Left lung (tissue), 10 donors: ENCODE results near the gene ROMO1. TPM values are rescaled to one million over a fixed set of nuclear protein-coding genes. Genes with fewer than 3 reads are reported as not detected.

Source experiments
- ATAC-seq: fragments of 200-7000 bp; cut with Tn5 transposase; one replicate; pipeline ENCODE4 v1.9.1; 2020; ENCODE audit warnings: moderate library complexity
- DNase-seq, 4 donors: peaks; one replicate each; pipeline ENCODE4 v3.0.0-alpha.2; 2013 to 2020
- H3K27ac ChIP-seq, 2 donors: fragments of 200-600 bp; sonication (generic) in 1 of 2; one replicate each; pipeline versions ENCODE4 v1.5.0 to v1.8.0; 2020 to 2021
- H3K27me3 ChIP-seq, 2 donors: fragments of 200-600 bp; sonication (generic) in 1 of 2; one replicate each; pipeline versions ENCODE4 v1.5.0 to v1.8.0; 2020 to 2021
- H3K36me3 ChIP-seq, 2 donors: fragments of 200-600 bp; sonication (generic) in 1 of 2; one replicate each; pipeline versions ENCODE4 v1.5.0 to v1.8.0; 2020 to 2021
- H3K4me1 ChIP-seq, 2 donors: fragments of 200-600 bp; one replicate each; pipeline ENCODE4 v1.8.0; 2021
- H3K4me3 ChIP-seq, 2 donors: fragments of 200-600 bp; sonication (generic) in 1 of 2; one replicate each; pipeline versions ENCODE4 v1.5.0 to v1.8.0; 2020 to 2021; ENCODE audit warnings: mild to moderate bottlenecking in 1 of 2
- H3K9me3 ChIP-seq, 2 donors: fragments of 200-600 bp; sonication (generic) in 1 of 2; one replicate each; pipeline versions ENCODE4 v1.5.0 to v1.8.0; 2020 to 2021
- CTCF ChIP-seq, 2 donors: fragments of 200-600 bp; sonication (generic) in 1 of 2; IDR thresholded peaks; one replicate each; pipeline versions ENCODE4 v1.5.0 to v1.8.0; 2021; ENCODE audit warnings: antibody characterized with exemption in 2 of 2
- intact Hi-C, 2 donors: fragments of 100-400 bp; cut with DNase I; formaldehyde crosslinking; loops; one replicate each; pipeline versions ENCODE4 v1.11.2 to v1.14.2; 2022
- polyA plus RNA-seq, 6 donors: library from polyadenylated mRNA; unstranded; fragments of 120-200 nt; gene quantifications; one replicate each; pipeline ENCODE4 v1.2.1, GENCODE V29; 2013; ENCODE audit not compliant: insufficient read length in 6 of 6
- total RNA-seq, 2 donors: library from RNA; stranded (reverse); fragmentation: NEBNext Ultra II Directional; extraction: Animal tissue kit (Norgen Biotek cat#: 25700); gene quantifications; one replicate each; pipeline ENCODE4 v1.2.1, GENCODE V29; 2021
- donor health status: DM: no; HTN: yes; CAD: no.
- donor health status: DM: no; HTN: no; CAD: no.

Gene ROMO1
- total and polyA plus RNA-seq, 8 donors = 49.6 to 126 (median 76.3) TPM

- Histone ChIP-seq H3K27ac (peak overlapping the region; percentile 86 to 92), H3K4me3 (peak overlapping the region; percentile 85 to 90), H3K27me3 (no peaks in the 10 kb centered on the region), H3K36me3 (peaks cover 0 to 42% of the 10 kb centered on the region in 2 donors), H3K4me1 (peaks cover 10 to 32% of the 10 kb centered on the region in 2 donors), H3K9me3 (no peaks in the 10 kb centered on the region)
- ATAC-seq (no peak), DNase-seq (no peak)
- TF ChIP-seq CTCF (IDR thresholded peaks at IDR 0.05) = no peak
- intact Hi-C loops = no loop called here
Measured at GRCh38 chr20:35699957-35700624, 886 bp downstream of the ROMO1 start.

DNA sequence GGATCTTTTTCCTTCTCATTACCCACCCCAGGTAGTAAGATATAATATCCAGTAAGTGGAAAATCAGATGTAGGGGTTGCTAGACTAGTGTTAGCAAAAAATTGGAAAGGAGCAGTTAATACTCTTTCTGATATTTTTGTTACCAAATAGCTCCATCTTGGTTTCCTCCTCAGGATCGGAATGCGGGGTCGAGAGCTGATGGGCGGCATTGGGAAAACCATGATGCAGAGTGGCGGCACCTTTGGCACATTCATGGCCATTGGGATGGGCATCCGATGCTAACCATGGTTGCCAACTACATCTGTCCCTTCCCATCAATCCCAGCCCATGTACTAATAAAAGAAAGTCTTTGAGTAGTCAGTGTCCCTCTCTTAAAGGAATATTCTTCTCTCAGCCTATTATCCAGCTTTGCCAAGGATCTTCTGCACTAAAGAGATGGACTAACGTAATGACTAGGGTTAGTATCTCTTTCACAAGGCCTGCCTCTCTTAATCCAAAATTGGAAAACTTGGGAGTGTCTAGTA, 1.5 kb downstream of the ROMO1 start:
- TF ChIP-seq CTCF (IDR thresholded peaks at IDR 0.05) = no peak
- H3K4me1 ChIP-seq = peaks cover 10 to 32% of the 10 kb centered on the region in 2 donors
- ATAC-seq (no peak), DNase-seq (no peak)
- intact Hi-C loops = no loop called here
- peak overlapping the region in 1 of 2 donors; percentile 92 for H3K27ac ChIP-seq
- no peaks in the 10 kb centered on the region for H3K27me3 ChIP-seq
- peak overlapping the region in 1 of 2 donors; percentile 85 for H3K4me3 ChIP-seq
- peaks cover 0 to 43% of the 10 kb centered on the region in 2 donors for H3K36me3 ChIP-seq
- H3K9me3 ChIP-seq = no peaks in the 10 kb centered on the region

DNA sequence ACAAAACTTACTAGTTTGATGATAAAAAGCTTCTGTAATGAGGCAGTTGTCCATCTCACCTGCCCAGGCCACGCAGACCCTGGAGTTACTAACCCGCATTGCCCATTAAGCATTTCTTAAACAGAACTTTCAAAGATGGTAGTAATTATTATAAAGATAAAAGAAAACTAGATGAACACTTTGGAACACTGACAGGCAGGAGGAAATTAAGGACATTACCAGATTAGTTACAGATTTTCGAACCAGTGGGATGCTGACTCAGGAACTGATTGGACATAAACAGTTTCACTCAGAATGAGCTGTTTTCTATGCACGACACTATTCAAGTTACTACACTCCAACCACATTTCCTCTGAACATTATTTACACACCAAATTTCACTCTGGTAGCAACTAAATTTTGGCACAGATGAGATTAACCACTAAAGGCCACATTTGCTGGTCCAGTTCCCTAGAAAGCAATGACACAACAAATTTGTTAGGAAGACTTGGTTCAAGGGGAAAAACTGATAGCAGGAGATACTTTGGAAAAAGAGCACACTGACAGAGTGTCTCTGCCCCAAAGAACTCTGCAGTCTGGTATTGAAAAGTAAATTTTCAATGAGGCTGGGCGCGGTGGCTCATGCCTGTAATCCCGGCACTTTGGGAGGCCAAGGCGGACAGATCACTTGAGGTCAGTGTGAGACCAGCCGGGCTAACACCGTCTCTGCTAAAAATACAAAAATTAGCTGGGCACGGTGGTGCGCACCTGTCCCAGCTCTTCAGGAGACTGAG, 3.0 kb downstream of the ROMO1 start:
- intact Hi-C loops = no loop called here
- ATAC-seq (no peak), DNase-seq (no peak)
- peaks cover 10 to 32% of the 10 kb centered on the region in 2 donors for H3K4me1 ChIP-seq
- no peak overlapping the region for H3K27ac ChIP-seq
- no peaks in the 10 kb centered on the region for H3K9me3 ChIP-seq
- TF ChIP-seq CTCF (IDR thresholded peaks at IDR 0.05) = no peak
- peaks cover 0 to 59% of the 10 kb centered on the region in 2 donors for H3K36me3 ChIP-seq
- no peak overlapping the region for H3K4me3 ChIP-seq
- H3K27me3 ChIP-seq = no peaks in the 10 kb centered on the region

GRCh38 chr20:35702824-35703695, 3.9 kb downstream of the ROMO1 start:
- Histone ChIP-seq H3K4me3 (no peak overlapping the region), H3K36me3 (peaks cover 0 to 67% of the 10 kb centered on the region in 2 donors), H3K9me3 (no peaks in the 10 kb centered on the region), H3K4me1 (peaks cover 8 to 25% of the 10 kb centered on the region in 2 donors), H3K27me3 (no peaks in the 10 kb centered on the region), H3K27ac (no peak overlapping the region)
- no peak for TF ChIP-seq CTCF (IDR thresholded peaks at IDR 0.05)
- DNase-seq (no peak), ATAC-seq (no peak)
- intact Hi-C loops = no loop called here
